ENCODE measurements around the gene EML5.

DNA sequence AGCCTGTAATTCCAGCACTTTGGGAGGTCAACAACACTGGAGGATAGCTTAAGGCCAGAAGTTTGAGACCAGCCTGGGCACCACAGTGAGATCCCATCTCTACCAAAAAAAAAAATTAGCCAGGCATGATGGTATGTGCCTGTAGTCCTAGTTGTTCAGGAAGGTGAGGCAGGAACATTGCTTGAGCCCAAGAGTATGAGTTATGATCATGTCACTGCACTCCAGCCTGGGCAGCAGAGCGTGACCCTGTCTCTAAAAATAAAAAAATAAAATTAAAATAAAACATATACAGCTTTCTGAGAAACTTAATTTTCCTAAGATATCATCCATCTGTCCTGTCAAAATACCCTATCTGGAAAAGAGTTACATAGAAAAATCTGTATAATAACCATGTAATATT lies 38.9 kb downstream of the EML5 start:
- TF ChIP-seq, protein P1, sequence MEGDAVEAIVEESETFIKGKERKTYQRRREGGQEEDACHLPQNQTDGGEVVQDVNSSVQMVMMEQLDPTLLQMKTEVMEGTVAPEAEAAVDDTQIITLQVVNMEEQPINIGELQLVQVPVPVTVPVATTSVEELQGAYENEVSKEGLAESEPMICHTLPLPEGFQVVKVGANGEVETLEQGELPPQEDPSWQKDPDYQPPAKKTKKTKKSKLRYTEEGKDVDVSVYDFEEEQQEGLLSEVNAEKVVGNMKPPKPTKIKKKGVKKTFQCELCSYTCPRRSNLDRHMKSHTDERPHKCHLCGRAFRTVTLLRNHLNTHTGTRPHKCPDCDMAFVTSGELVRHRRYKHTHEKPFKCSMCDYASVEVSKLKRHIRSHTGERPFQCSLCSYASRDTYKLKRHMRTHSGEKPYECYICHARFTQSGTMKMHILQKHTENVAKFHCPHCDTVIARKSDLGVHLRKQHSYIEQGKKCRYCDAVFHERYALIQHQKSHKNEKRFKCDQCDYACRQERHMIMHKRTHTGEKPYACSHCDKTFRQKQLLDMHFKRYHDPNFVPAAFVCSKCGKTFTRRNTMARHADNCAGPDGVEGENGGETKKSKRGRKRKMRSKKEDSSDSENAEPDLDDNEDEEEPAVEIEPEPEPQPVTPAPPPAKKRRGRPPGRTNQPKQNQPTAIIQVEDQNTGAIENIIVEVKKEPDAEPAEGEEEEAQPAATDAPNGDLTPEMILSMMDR (IDR thresholded peaks at IDR 0.05; ENCODE audit: extremely low read depth in 1 of 2, insufficient read depth in 1 of 2, low read depth in 1 of 2, low read length in 2 of 2), result no peak
- no peak for TF ChIP-seq FOS (IDR thresholded peaks at IDR 0.05; ENCODE audit: borderline replicate concordance, insufficient read depth, low read length)
- TF ChIP-seq POLR2AphosphoS5 (IDR thresholded peaks at IDR 0.05; ENCODE audit: insufficient read depth, low read depth, low read length), result no peak
- TF ChIP-seq, protein P2, sequence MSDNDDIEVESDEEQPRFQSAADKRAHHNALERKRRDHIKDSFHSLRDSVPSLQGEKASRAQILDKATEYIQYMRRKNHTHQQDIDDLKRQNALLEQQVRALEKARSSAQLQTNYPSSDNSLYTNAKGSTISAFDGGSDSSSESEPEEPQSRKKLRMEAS (IDR thresholded peaks at IDR 0.05; ENCODE audit: insufficient read depth, insufficient read length), result no peak

Data from endothelial cell of umbilical vein (primary cell).